GM12878 (cell line): Measurements from ENCODE around the gene MIA. TPM values are rescaled to one million over a fixed set of nuclear protein-coding genes. Genes with fewer than 3 reads are reported as not detected.

Experiments used
- ATF2 ChIP-seq: IDR thresholded peaks from 2 replicates; pipeline ENCODE4 v1.6.1; 2012; ENCODE audit warnings: low read length, inconsistent platforms
- CHD4 ChIP-seq: fragments of 200-600 bp; sonication (generic); IDR thresholded peaks from 2 replicates; pipeline ENCODE4 v1.6.1; 2016; ENCODE audit warnings: mild to moderate bottlenecking
- KAT2A ChIP-seq: conservative IDR thresholded peaks from 2 replicates; pipeline ENCODE4 v1.6.1; 2011; ENCODE audit warnings: low read depth, low read length; ENCODE audit not compliant: control insufficient read depth
- NFXL1 ChIP-seq: fragments of 450-650 bp; IDR thresholded peaks from 2 replicates; pipeline ENCODE4 v1.6.1; 2017; ENCODE audit warnings: antibody characterized with exemption, mild to moderate bottlenecking, borderline replicate concordance
- SIX5 ChIP-seq: IDR thresholded peaks from 2 replicates; pipeline ENCODE4 v1.6.1; 2011; ENCODE audit warnings: mild to moderate bottlenecking, low read depth, low read length, moderate library complexity; ENCODE audit not compliant: severe bottlenecking
- SMAD5 ChIP-seq: IDR thresholded peaks from 2 replicates; pipeline ENCODE4 v1.6.1; 2016; ENCODE audit warnings: antibody characterized with exemption, low read depth
- SP1 ChIP-seq: IDR thresholded peaks from one replicate; pipeline ENCODE4 v1.6.1; 2011; ENCODE audit warnings: low read depth, low read length
- TAF1 ChIP-seq: IDR thresholded peaks from 2 replicates; pipeline ENCODE4 v1.6.1; 2011; ENCODE audit warnings: mild to moderate bottlenecking, low read depth, low read length, borderline replicate concordance
- ZBTB40 ChIP-seq: fragments of 450-650 bp; IDR thresholded peaks from 2 replicates; pipeline ENCODE4 v1.6.1; 2016; ENCODE audit warnings: mild to moderate bottlenecking, moderate library complexity, borderline replicate concordance
- ZNF384 ChIP-seq: IDR thresholded peaks from 2 replicates; pipeline ENCODE4 v1.6.1; 2012; ENCODE audit warnings: low read depth, mild to moderate bottlenecking, low read length, improper control_type of control experiment, borderline replicate concordance
- polyA plus RNA-seq, 11 experiments: library from polyadenylated mRNA; depleted of rRNA in 4 of 11; unstranded in 6 of 11; stranded (reverse) in 5 of 11; fragments of >200 nt; fragmentation: Nextera tagmentation in 4 of 11; fragmentation: Illumina TruSeq in 1 of 11; extraction: Ambion mirVana in 4 of 11; extraction: Trizol in 1 of 11; gene quantifications; 1 replicate in 1 of 11; 2 replicates in 10 of 11; pipeline versions ENCODE4 v1.2.1 to v1.2.3, GENCODE V29; 2011 to 2016; ENCODE audit warnings: inconsistent platforms in 2 of 11, missing spikeins in 2 of 11, low read depth in 1 of 11
- total RNA-seq, 4 experiments: library from RNA; depleted of rRNA in 3 of 4; stranded (reverse); fragments of >200 nt in 3 of 4; fragmentation: Illumina TruSeq in 1 of 4; extraction: Trizol in 1 of 4; gene quantifications; 2 replicates each; pipeline versions ENCODE4 v1.2.1 to v1.2.3, GENCODE V29; 2013 to 2021
- TF ChIP-seq, protein P1 (sequence below): fragments of 450-650 bp; IDR thresholded peaks from 2 replicates; pipeline ENCODE4 v1.6.1; 2016; ENCODE audit warnings: mild to moderate bottlenecking
- TF ChIP-seq, protein P2 (sequence below): IDR thresholded peaks from 2 replicates; pipeline ENCODE4 v1.6.1; 2012; ENCODE audit warnings: low read depth, low read length, improper control_type of control experiment

Gene MIA
- total and polyA plus RNA-seq, 10 of the 15 experiments (the other 5 are each of a cell fraction or from before 2014, with no cell fraction given), result 0.16 to 2.7 (median 1.4) TPM; not detected in 3

- TF ChIP-seq ZBTB40, result peak; percentile 68; the same call in 1 of the 2 replicates
- no peak for TF ChIP-seq ATF2
- TF ChIP-seq NFXL1, result no peak
- no peak for TF ChIP-seq ZNF384
- no peak for TF ChIP-seq SMAD5
- TF ChIP-seq SP1, result peak; percentile 93
- no peak for TF ChIP-seq CHD4
- TF ChIP-seq TAF1, result peak; percentile 91
- TF ChIP-seq, protein P1, sequence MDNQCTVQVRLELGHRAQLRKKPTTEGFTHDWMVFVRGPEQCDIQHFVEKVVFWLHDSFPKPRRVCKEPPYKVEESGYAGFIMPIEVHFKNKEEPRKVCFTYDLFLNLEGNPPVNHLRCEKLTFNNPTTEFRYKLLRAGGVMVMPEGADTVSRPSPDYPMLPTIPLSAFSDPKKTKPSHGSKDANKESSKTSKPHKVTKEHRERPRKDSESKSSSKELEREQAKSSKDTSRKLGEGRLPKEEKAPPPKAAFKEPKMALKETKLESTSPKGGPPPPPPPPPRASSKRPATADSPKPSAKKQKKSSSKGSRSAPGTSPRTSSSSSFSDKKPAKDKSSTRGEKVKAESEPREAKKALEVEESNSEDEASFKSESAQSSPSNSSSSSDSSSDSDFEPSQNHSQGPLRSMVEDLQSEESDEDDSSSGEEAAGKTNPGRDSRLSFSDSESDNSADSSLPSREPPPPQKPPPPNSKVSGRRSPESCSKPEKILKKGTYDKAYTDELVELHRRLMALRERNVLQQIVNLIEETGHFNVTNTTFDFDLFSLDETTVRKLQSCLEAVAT, result no peak
- TF ChIP-seq SIX5, result no peak
- TF ChIP-seq KAT2A, result no peak
- TF ChIP-seq, protein P2, sequence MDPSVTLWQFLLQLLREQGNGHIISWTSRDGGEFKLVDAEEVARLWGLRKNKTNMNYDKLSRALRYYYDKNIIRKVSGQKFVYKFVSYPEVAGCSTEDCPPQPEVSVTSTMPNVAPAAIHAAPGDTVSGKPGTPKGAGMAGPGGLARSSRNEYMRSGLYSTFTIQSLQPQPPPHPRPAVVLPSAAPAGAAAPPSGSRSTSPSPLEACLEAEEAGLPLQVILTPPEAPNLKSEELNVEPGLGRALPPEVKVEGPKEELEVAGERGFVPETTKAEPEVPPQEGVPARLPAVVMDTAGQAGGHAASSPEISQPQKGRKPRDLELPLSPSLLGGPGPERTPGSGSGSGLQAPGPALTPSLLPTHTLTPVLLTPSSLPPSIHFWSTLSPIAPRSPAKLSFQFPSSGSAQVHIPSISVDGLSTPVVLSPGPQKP, result no peak; the same call in 1 of the 2 replicates
- TF ChIP-seq, all 136 proteins: peak for 63
Measured at GRCh38 chr19:40750058-40750873, 25.1 kb upstream of the MIA start, which contains the start of gene ACTMAP (continued).
